GM21367 (cell line): ENCODE measurements around the gene UBE2D4.
"Not testable (repeated sequence)": the region's sequence is repeated elsewhere in the genome, so short reads cannot be mapped to it uniquely, and the experiment has no call there.

ENCODE experiments used
- ATAC-seq: cut with Tn5 transposase; IDR thresholded peaks from one replicate; pipeline ENCODE4 v1.9.1; 2021; ENCODE audit not compliant: unreplicated experiment

UBE2D4 gene

GRCh38 chr7:43925984-43926797, at the start of gene UBE2D4:
UBE2D4 (plus strand) TSS chr7:43926436; CDS start chr7:43926533, 97 bp downstream.
- peak; percentile 84 for ATAC-seq

DNA sequence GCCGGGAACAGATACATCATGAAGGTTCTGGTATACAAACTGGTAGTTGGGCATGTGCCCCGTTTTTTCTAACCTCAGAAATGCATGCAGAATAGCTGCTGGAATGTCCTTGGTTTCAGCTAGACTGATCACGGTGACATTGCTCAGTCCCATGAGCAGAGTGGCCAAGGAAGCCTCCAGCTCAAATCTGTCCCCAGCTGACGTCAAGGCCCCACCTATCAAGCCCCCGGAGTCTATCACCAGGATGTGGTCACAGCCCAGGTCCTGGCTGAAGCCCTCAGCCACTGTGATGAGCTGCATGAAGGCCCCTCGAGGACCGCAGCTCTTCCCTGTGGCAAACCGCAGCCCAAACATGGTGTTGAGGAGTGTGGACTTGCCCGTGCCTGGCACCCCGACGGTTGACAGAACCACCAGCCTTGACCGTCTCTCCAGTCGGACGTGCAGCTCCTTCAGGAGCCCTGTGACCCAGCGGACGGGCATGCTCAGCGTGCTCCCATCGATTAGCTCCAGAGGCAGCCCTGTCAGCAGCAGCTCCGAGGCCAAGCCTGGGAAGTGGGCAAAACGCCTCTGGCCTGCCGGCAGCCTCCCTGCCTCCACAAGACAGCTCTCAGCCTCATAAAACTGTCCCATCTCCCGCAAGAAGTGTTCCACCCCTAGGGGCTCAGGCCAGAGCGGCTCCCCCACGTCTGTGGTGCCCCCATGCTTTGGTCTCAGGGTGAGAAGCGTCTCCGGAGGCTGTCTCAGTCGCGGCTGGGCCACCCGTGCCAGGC, 49.1 kb upstream of the UBE2D4 start:
- no peak for ATAC-seq

DNA sequence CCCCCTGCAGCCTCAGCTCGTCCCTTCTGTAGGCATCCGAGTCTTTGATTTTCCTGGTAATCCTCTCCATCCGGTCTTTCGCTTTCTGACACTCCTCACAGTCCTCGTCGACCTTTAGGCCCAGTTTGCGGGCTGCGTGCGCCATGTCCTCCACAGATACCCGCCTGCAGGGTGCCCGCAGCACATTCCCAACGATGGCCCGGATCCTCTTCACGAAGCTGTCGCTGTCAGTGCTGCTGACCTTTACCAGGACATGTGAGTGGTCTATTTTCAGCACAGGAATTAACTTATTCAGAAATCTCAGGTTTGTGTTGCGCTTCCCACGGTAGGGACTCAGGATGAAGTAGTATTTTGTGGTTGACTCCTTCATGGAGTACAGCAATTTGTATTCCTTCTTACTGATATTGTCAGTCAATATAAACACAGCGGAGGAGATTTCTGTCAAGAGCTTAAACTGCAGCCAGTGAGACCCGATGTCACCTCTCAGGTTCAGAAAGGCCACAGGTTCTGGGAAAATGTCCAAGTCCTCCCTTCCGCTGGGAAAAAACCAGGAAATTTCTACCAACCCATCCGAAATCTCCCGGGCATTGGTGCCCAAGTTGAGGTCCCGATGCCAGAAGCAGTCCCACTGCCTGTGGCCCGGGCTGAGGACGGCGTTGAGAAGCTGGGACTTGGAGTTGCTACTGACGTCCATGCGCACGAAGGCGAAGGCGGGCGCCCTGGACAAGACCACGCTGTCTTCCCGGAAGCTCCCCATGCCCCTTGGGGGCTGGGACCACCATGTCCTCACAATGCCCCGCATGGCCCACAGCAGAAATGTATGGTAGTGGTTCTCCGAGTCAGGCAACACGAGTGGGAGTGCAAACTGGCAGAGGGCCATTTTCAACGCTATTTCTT, 48.0 kb upstream of the UBE2D4 start:
- ATAC-seq = no peak

GRCh38 chr7:43878867-43879266, 47.4 kb upstream of the UBE2D4 start:
- no peak for ATAC-seq

DNA sequence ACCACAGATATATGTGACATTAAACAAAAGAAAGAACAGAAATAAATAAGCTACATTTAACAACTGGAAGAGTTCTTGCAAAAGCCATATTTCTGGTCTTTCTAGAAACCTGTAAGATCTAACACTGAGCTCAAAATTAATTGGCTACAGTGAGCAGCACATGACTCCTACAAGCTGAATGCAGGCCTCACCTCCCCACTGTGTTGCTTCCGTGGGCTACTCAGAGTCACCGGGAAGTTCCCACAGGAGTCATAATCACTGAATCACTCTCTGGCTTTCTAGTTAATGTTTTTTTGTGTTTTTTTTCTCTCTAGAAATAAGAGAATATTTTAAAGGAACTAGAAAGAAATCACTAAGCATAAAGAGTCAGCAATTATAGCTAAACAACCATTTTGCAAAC, 46.8 kb upstream of the UBE2D4 start:
- no peak for ATAC-seq

DNA sequence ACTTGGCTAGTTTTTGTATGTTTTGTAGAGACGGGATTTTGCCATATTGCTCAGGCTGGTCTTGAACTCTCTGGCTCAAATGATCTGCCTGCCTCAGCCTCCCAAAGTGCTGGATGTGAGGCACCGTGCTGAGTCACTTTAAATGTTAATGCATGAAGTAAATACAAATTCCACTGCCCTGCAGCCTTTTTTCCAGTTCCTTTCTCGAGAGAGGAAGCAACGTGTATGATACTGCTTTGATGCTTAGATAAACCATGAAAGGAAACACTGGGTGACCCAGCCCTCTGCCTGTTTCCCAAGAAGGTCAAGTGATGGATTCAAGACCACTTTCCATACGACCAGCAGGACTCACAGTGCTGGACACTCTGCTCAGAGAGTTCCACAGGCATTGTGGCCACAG, 45.6 kb upstream of the UBE2D4 start:
- no peak for ATAC-seq

DNA sequence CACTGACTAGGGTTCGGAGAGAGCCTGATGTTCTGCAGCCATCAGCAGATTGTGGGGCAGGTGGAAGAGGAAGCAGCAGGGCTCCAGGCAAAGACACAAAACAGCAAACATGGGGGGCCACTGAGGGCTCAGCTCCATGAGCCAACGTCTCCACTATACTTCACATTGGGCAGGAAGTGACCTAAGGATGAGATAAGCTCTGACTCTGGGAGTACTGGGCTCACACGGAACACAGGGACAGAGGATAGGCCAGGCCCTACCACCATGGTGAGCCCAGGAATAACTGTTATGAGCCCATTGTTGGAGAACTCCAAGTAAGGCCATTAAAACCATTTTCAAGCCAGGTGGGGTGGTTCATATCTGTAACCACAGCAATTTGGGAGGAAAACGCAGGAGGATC, 42.0 kb upstream of the UBE2D4 start:
- no peak for ATAC-seq

- no peak for ATAC-seq
Observed at GRCh38 chr7:43884617-43885016, 41.6 kb upstream of the UBE2D4 start.

GRCh38 chr7:43888993-43889945, 37.0 kb upstream of the UBE2D4 start:
- ATAC-seq = no peak

- ATAC-seq = no peak
Observed at GRCh38 chr7:43890468-43890867, 35.8 kb upstream of the UBE2D4 start.

- no peak for ATAC-seq
Observed at GRCh38 chr7:43891069-43891955, 34.9 kb upstream of the UBE2D4 start.

DNA sequence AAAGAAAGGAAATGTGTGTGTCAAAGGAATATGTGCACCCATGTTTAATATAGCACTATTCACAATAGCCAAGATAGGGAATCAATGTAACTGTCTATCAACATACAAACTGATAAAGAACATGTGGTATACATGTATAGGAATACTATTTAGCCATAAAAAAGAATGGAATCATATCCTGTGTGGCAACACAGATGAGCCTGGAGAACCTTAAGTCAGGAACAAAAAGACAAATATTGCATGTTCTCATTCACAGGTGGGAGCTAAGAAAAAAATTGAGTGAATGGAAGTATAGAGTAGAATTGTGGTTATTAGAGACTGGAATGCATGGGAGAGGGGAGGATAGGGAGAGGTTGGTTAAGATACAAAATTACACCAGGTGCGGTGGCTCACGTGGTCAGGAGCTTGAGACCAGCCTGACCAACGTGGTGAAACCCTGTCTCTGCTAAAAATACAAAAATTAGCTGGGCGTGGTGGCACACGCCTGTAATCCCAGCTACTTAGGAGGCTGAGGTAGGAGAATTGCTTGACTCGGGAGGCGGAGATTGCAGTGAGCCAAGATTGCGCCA, 30.3 kb upstream of the UBE2D4 start:
- ATAC-seq = no peak

GRCh38 chr7:43898571-43898970, 27.7 kb upstream of the UBE2D4 start:
- not testable (repeated sequence) for ATAC-seq

- ATAC-seq = no peak
Observed at GRCh38 chr7:43902542-43903054, 23.6 kb upstream of the UBE2D4 start.

DNA sequence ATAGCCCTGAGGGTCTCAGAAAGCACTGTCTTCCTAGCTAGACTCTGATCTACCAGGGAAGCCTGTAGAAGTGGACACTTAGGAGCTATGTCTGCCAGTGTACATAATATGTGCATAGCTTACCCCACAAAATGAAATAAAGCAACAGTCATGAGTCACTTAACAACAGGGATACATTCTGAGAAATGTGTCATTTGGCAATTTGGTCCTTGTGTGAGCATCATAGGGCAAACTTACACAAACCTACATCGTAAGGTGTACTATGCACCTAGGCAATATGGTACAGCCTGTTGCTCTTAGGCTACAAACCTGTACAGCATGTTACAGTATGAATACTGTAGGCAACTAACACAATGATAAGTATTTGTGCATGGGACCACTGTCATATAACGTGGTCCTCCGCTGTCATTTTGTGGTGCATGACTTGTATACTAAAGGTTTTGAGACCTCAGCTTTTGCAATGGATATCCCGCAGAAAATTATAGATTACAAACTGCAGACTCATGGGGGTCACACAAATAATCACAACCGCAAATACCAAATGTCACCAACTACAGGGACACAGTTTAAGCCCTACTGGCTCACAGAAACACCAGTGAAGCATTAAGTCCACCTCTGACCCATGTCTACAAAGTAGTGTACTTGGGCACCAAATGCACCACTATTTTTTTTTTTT, 21.6 kb upstream of the UBE2D4 start:
- no peak for ATAC-seq

DNA sequence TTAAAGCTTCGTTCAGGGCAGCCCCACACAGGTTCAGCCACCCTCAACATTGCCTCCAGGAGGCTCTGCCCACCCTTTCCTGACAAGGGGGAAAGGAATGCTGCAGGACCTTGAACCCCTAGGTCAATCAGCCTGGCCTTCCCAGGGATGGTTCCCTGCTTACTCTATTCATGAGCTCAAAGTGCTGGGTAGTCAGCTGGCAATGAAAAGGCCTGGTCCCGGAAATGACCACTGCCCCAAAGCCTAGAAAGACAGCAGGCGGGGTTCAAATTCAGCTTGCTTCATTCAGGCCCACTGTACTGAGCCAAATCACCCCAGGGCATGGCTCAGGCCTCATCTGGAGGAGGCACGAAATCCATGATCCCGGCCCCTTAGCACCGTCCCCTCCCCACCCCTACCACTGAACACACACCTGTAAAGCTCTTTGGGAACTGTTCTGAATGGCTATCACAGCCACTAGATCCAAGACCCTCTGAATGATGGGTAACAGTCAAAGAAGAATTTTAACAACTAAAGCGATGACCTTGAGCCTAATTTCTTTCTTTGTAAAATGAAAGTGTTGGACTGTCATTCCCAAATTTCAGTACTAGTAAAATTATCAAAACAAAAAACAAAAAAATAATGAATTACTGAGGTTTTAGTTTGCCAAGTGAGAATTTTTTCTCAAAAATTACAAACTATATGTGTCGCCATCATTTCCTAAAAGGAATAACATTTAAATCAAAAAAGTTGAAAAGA, 20.9 kb upstream of the UBE2D4 start:
- no peak for ATAC-seq

DNA sequence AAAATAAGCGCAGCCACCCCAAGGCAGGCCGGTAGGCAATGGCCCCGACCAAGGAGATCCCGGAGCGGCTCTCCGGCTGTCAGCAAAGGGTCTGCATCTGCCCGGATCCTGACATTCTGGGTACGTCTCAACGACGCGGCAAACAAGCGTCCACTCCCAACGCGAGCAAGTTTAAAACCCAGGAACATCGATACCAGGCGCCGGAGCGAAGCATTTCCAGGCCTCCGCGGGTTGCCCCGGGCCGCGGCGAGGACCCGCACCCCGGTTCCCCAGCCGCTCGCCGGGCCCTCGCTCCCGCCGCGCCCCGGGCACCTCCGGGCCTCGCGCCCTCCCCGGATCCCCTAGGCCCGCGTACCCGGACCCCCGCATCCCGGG, 20.3 kb upstream of the UBE2D4 start:
- peak; percentile 33 for ATAC-seq
